ENCODE results near the gene VPS35.

DNA sequence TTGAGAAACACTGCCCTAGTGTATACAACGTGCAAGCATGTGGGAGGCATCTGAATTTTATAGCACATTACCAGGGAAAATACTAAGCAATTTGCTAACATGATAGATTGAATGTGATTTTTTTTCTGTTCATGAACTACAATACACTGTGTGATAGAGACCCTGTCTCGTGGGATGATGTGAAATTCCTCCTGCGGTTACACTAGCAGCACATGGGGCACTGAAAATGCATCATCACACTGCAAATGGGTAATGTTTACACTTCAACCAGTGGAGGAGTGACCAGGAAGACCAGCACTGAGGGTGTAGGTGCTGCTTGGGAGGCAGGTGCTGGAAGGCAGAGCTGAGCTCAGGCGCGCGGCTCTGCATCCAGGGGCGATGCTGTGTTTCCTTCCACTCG lies 29.2 kb upstream of the VPS35 start:
- no peak for TF ChIP-seq POLR2A (IDR thresholded peaks at IDR 0.05)
- TF ChIP-seq, protein P1, sequence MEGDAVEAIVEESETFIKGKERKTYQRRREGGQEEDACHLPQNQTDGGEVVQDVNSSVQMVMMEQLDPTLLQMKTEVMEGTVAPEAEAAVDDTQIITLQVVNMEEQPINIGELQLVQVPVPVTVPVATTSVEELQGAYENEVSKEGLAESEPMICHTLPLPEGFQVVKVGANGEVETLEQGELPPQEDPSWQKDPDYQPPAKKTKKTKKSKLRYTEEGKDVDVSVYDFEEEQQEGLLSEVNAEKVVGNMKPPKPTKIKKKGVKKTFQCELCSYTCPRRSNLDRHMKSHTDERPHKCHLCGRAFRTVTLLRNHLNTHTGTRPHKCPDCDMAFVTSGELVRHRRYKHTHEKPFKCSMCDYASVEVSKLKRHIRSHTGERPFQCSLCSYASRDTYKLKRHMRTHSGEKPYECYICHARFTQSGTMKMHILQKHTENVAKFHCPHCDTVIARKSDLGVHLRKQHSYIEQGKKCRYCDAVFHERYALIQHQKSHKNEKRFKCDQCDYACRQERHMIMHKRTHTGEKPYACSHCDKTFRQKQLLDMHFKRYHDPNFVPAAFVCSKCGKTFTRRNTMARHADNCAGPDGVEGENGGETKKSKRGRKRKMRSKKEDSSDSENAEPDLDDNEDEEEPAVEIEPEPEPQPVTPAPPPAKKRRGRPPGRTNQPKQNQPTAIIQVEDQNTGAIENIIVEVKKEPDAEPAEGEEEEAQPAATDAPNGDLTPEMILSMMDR (IDR thresholded peaks at IDR 0.05) = no peak

All from heart left ventricle (tissue), 13 donors.